ENCODE results near the gene DNAH5. TPM values are rescaled to one million over a fixed set of nuclear protein-coding genes. Genes with fewer than 3 reads are reported as not detected.

The DNAH5 gene
- total RNA-seq (1 to 10 TPM in 1 of 9 donors, under 1 TPM in 8; 0.06 to 1.4 (median 0.32) TPM), polyA plus RNA-seq (under 1 TPM; 0.08 to 0.27 (median 0.17) TPM)
- long read RNA-seq, donor 1, result 0 reads
- long read RNA-seq, donor 2, result 0 reads
- long read RNA-seq, donor 3, result 0 reads
- long read RNA-seq, donor 4, result 0 reads
- long read RNA-seq, donor 5, result 0 reads
- long read RNA-seq, donor 6, result 0 reads
- long read RNA-seq, donor 7, result 0 reads
- long read RNA-seq, donor 8, result 0 reads
- long read RNA-seq, donor 9, result 0 reads
- long read RNA-seq, donor 10, result 0 reads

DNA sequence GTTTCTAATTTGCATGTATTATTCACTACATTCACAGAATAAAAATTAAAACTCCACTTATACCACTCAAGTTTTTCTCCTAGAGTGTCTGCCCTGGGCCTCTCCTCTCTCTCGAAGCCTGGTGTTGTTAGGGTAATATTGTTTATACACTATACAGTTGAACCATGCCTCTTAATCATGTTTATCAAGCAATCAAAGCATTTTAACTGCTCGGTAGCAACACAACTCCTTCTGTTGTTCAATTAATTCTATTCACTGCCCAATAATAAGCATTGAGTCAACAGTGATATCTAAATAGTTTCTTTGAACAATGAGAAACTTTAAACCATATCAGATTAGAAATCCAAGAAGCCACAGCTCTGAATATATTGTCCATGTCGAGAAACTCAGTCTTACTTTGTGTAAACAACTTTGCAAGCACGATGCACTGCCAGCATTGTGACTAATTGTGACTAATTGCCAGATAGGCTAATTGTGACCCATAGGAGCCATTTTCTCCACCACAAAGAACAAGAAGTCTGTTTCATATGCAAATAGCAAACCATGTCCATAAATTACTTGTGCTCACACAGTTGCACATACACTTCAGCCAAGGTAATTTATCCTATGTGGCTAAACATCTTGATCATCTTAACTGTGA lies at the start of gene DNAH5:
TSS of gene DNAH5 (minus strand) at position 129 of the 640 bp plus-strand sequence. CDS start 250 bp downstream, outside the sequence.
- no peaks in the 10 kb centered on the region for H3K9me3 ChIP-seq (replicated peaks in 1 of 3)
- no peak within 1 kb of the TSS for H3K27ac ChIP-seq
- TF ChIP-seq POLR2A (IDR thresholded peaks at IDR 0.05) (no peak), CTCF (IDR thresholded peaks at IDR 0.05) (no peak)
- DNase-seq, result no peak
- H3K4me3 ChIP-seq, result no peak within 1 kb of the TSS
- no peaks in the 10 kb centered on the region for H3K27me3 ChIP-seq
- 55 to 66% (median 62%) methylated on average over 4 of the region's 4 CpGs for WGBS, 4 donors
- no peaks in the 10 kb centered on the region for H3K4me1 ChIP-seq (replicated peaks in 1 of 2)
- intact Hi-C loops (cut with DNase I), result no loop called here
- H3K36me3 ChIP-seq (replicated peaks in 1 of 2), result no peaks in the 10 kb centered on the region

DNA sequence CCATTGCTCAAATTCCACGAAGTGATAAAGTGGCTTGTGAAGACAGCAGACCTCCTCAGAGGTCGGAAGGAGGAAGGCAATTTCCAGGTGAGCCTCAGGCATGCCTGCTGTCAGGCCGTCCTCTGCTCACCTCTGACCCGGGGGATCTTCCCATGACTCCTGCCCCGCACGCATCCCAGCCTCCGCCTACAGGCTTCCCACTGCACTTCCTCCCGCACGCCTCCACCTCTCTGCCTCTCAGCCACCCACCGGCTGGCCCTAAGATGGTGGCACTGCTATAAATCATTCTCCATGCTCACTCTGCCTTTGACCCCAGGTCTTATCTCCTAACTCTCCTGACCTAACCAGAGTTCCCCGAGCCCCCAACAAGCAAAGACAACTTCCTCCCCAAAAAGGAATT lies 49.4 kb upstream of the DNAH5 start:
- DNase-seq, result no peak
- 61 to 65% (median 62%) methylated on average over 10 to 11 of the region's 11 CpGs for WGBS, 4 donors
- intact Hi-C loops (cut with DNase I), result loop anchor here in 1 of 2 donors (10.0 kb wide), 1 partner anchor 111 kb away; no protein-coding TSS in a partner anchor
- no peaks in the 10 kb centered on the region for H3K9me3 ChIP-seq (replicated peaks in 1 of 3)
- TF ChIP-seq POLR2A (IDR thresholded peaks at IDR 0.05) (no peak), CTCF (IDR thresholded peaks at IDR 0.05) (no peak)
- no peak overlapping the region for H3K27ac ChIP-seq
- no peak overlapping the region for H3K4me3 ChIP-seq
- H3K27me3 ChIP-seq, result no peaks in the 10 kb centered on the region
- no peaks in the 10 kb centered on the region for H3K4me1 ChIP-seq (replicated peaks in 1 of 2)
- no peaks in the 10 kb centered on the region for H3K36me3 ChIP-seq (replicated peaks in 1 of 2)

DNA sequence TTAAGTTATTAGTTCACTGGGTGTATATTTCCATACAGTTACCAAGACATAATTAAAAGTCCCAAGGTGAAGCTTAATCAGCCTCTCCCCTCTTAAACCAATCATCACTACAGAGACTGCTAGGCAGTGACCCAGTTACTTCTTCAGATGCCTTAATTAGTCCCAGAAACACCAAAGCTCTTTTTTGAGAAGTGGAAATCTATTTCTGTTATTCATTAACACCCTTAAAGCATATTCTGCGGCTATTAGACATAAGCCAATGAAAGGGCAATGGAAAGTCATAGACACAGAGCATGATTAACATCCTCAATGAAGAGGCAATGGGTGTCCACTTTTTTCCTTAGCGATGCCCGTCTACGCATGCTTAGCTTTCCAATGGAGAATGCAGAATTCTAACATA lies 48.3 kb upstream of the DNAH5 start:
- intact Hi-C loops (cut with DNase I), result loop anchor here in 1 of 2 donors (10.0 kb wide), 1 partner anchor 112 kb away; no protein-coding TSS in a partner anchor
- no peaks in the 10 kb centered on the region for H3K36me3 ChIP-seq (replicated peaks in 1 of 2)
- DNase-seq, result no peak
- TF ChIP-seq POLR2A (IDR thresholded peaks at IDR 0.05) (no peak), CTCF (IDR thresholded peaks at IDR 0.05) (no peak)
- no peak overlapping the region for H3K4me3 ChIP-seq
- H3K4me1 ChIP-seq (replicated peaks in 1 of 2), result no peaks in the 10 kb centered on the region
- WGBS, 4 donors, result 91 to 94% (median 92%) methylated on average over 4 of the region's 4 CpGs
- H3K9me3 ChIP-seq (replicated peaks in 1 of 3), result no peaks in the 10 kb centered on the region
- H3K27me3 ChIP-seq, result no peaks in the 10 kb centered on the region
- no peak overlapping the region for H3K27ac ChIP-seq

DNA sequence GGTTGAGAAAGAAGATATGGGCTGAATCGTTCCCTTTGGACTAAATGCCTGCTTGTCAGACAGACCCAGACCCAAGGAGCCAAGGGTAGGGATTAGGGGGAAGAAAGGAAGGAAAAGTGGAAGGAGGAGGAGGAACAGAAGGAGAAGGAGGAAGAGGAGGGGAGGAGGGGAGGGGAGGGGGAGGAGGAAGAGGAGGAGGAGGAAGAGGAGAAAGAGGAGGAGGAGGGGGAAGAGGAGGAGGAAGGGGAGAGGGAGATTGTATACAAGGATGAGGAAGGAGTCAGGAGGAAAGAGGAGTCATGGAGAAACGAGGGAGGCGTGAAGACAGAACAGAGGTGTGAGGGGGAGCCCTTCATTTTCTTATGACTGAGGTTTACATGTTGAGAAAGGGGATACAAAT lies 46.9 kb upstream of the DNAH5 start:
- 53 to 55% (median 53%) methylated on average over 3 of the region's 3 CpGs for WGBS, 4 donors
- intact Hi-C loops (cut with DNase I), result loop anchor here in 1 of 2 donors (10.0 kb wide), 1 partner anchor 113 kb away; no protein-coding TSS in a partner anchor
- TF ChIP-seq POLR2A (IDR thresholded peaks at IDR 0.05) (no peak), CTCF (IDR thresholded peaks at IDR 0.05) (no peak)
- Histone ChIP-seq H3K9me3 (replicated peaks in 1 of 3) (no peaks in the 10 kb centered on the region), H3K27ac (no peak overlapping the region), H3K36me3 (replicated peaks in 1 of 2) (no peaks in the 10 kb centered on the region), H3K4me3 (no peak overlapping the region), H3K27me3 (no peaks in the 10 kb centered on the region), H3K4me1 (replicated peaks in 1 of 2) (no peaks in the 10 kb centered on the region)
- DNase-seq, result no peak

All from adrenal gland (tissue), 19 donors.